GM12878 (cell line): ENCODE results near the gene RCOR1. TPM values are rescaled to one million over a fixed set of nuclear protein-coding genes. Genes with fewer than 3 reads are reported as not detected.
A peak's percentile ranks its signal among the peaks of the same experiment; 100 is the strongest.

Source experiments
- ATAC-seq: fragments of 200-7000 bp; cut with Tn5 transposase; 3 replicates; pipeline ENCODE4 v1.9.1; 2020; ENCODE audit warnings: mild to moderate bottlenecking, moderate library complexity
- BruUV-seq: library from RNA; stranded (reverse); fragments of 400-500 nt; replicated peaks from 2 replicates; lab custom pipeline; 2021; lab: Mats Ljungman, UMichigan
- CTCF ChIA-PET: fragments of 300-600 bp; sonication (Branson Sonifier 250); formaldehyde crosslinking; extraction: SDS; loops from one replicate; lab custom pipeline; 2021; ENCODE audit warnings: inconsistent platforms; lab: Yijun Ruan, JAX
- POLR2A ChIA-PET: fragments of 350-600 bp; formaldehyde crosslinking; extraction: SDS; loops from one replicate; lab custom pipeline; 2021; ENCODE audit warnings: inconsistent platforms; lab: Charles Lee
- RAD21 ChIA-PET: fragments of 300-600 bp; sonication (Branson Sonifier 250); formaldehyde crosslinking; loops from one replicate; lab custom pipeline; 2023; ENCODE audit warnings: antibody characterized with exemption; ENCODE audit not compliant: unreplicated experiment; lab: Charles Lee
- SMC1A ChIA-PET: fragments of 300-600 bp; sonication (Branson Sonifier 250); formaldehyde crosslinking; loops from one replicate; lab custom pipeline; 2023; ENCODE audit not compliant: unreplicated experiment, uncharacterized antibody; lab: Charles Lee
- DNase-seq: peaks from one replicate; pipeline ENCODE4 v3.0.0-alpha.2; 2011; ENCODE audit warnings: low read depth, low spot score
- FAIRE-seq: peaks from 3 replicates; lab custom pipeline; 2011; peaks lifted over from hg19 to GRCh38; lab: Jason Lieb, UNC
- H2AFZ ChIP-seq: 2 replicates; pipeline ENCODE4 v1.6.0; 2011; ENCODE audit warnings: low read depth, low read length, control low read depth; ENCODE audit not compliant: control insufficient read depth
- H3K27ac ChIP-seq: 2 replicates; pipeline ENCODE4 v1.5.1; 2011; ENCODE audit warnings: control low read depth; ENCODE audit not compliant: control insufficient read depth, insufficient read depth
- H3K27me3 ChIP-seq, 2 experiments: replicated peaks in 1 of 2; 2 replicates each; pipeline versions ENCODE4 v1.6.0 to v1.6.1; 2011; ENCODE audit warnings: low read length in 1 of 2; ENCODE audit not compliant: control insufficient read depth in 2 of 2, insufficient read depth in 2 of 2
- H3K36me3 ChIP-seq, 2 experiments: 2 replicates each; pipeline ENCODE4 v1.5.1; 2011; ENCODE audit warnings: low read length in 1 of 2; ENCODE audit not compliant: control insufficient read depth in 2 of 2, insufficient read depth in 2 of 2
- H3K4me1 ChIP-seq: 2 replicates; pipeline ENCODE4 v1.6.1; 2011; ENCODE audit warnings: mild to moderate bottlenecking, low read length, moderate library complexity, mixed read lengths; ENCODE audit not compliant: control insufficient read depth, insufficient read depth
- H3K4me2 ChIP-seq: 2 replicates; pipeline ENCODE4 v1.6.0; 2011; ENCODE audit warnings: control low read depth; ENCODE audit not compliant: control insufficient read depth, insufficient read depth
- H3K4me3 ChIP-seq: fragments of 200-600 bp; sonication (generic); 2 replicates; pipeline ENCODE4 v1.5.1; 2016
- H3K79me2 ChIP-seq: 2 replicates; pipeline ENCODE4 v1.6.0; 2011; ENCODE audit warnings: low read length; ENCODE audit not compliant: control insufficient read depth, insufficient read depth
- H3K9ac ChIP-seq: 2 replicates; pipeline ENCODE4 v1.8.0; 2011; ENCODE audit warnings: low read length, control low read depth, mixed read lengths; ENCODE audit not compliant: control insufficient read depth, insufficient read depth
- H3K9me3 ChIP-seq: replicated peaks from 3 replicates; pipeline ENCODE4 v1.5.1; 2011; ENCODE audit warnings: mild to moderate bottlenecking, low read length; ENCODE audit not compliant: control insufficient read depth, insufficient read depth
- H4K20me1 ChIP-seq: 2 replicates; pipeline ENCODE4 v1.6.0; 2011; ENCODE audit not compliant: control insufficient read depth, insufficient read depth
- BCLAF1 ChIP-seq: fragments of 450-650 bp; IDR thresholded peaks from 2 replicates; pipeline ENCODE4 v1.6.1; 2017; ENCODE audit warnings: antibody characterized with exemption, mild to moderate bottlenecking, moderate library complexity
- CBFB ChIP-seq: IDR thresholded peaks from 2 replicates; pipeline ENCODE4 v1.6.1; 2016; ENCODE audit warnings: antibody characterized with exemption, low read depth
- CHD4 ChIP-seq: fragments of 200-600 bp; sonication (generic); IDR thresholded peaks from 2 replicates; pipeline ENCODE4 v1.6.1; 2016; ENCODE audit warnings: mild to moderate bottlenecking
- ESRRA ChIP-seq: IDR thresholded peaks from 2 replicates; pipeline ENCODE4 v1.6.1; 2012; ENCODE audit warnings: mild to moderate bottlenecking, low read length, improper control_type of control experiment
- MYC ChIP-seq: IDR thresholded peaks from 2 replicates; pipeline ENCODE4 v1.6.1; 2011; ENCODE audit warnings: mild to moderate bottlenecking, low read length, moderate library complexity, inconsistent platforms; ENCODE audit not compliant: insufficient read depth, insufficient replicate concordance, insufficient read length, severe bottlenecking
- NR2C2 ChIP-seq: IDR thresholded peaks from 2 replicates; pipeline ENCODE4 v1.6.1; 2011; ENCODE audit warnings: borderline replicate concordance, low read depth; ENCODE audit not compliant: control insufficient read depth, insufficient read length
- POLR2A ChIP-seq: IDR thresholded peaks from 2 replicates; pipeline ENCODE4 v1.6.1; 2011; ENCODE audit warnings: low read depth, mild to moderate bottlenecking, low read length
- POLR2AphosphoS2 ChIP-seq: IDR thresholded peaks from 2 replicates; pipeline ENCODE4 v1.6.1; 2011; ENCODE audit warnings: low read depth, mild to moderate bottlenecking, low read length, improper control_type of control experiment, moderate library complexity
- TCF7 ChIP-seq: IDR thresholded peaks from 2 replicates; pipeline ENCODE4 v1.6.1; 2014; ENCODE audit warnings: antibody characterized with exemption, borderline replicate concordance
- YBX1 ChIP-seq: fragments of 450-650 bp; IDR thresholded peaks from 2 replicates; pipeline ENCODE4 v1.6.1; 2016; ENCODE audit warnings: antibody characterized with exemption
- YY1 ChIP-seq: IDR thresholded peaks from 2 replicates; pipeline ENCODE4 v1.6.1; 2011; ENCODE audit warnings: low read depth, mild to moderate bottlenecking, low read length
- WGBS: methylation state at CpG from one replicate; pipeline ENCODE4 v1.1.6; 2016; ENCODE audit warnings: low lambda C conversion rate; ENCODE audit not compliant: insufficient replicate concordance, insufficient coverage; ENCODE audit errors: missing lambda C conversion rate; 5-methylcytosine and 5-hydroxymethylcytosine counted together
- in situ Hi-C: fragments of 300-500 bp; cut with MboI; formaldehyde crosslinking; loops from 9 replicates; pipeline ENCODE4 v1.14.3; 2018; ENCODE audit warnings: mixed read lengths
- intact Hi-C: fragments of 100-400 bp; cut with micrococcal nuclease; formaldehyde crosslinking; loops from one replicate; pipeline ENCODE4 v1.14.2; 2022; ENCODE audit not compliant: unreplicated experiment
- polyA plus RNA-seq, 11 experiments: library from polyadenylated mRNA; depleted of rRNA in 4 of 11; unstranded in 6 of 11; stranded (reverse) in 5 of 11; fragments of >200 nt; fragmentation: Nextera tagmentation in 4 of 11; fragmentation: Illumina TruSeq in 1 of 11; extraction: Ambion mirVana in 4 of 11; extraction: Trizol in 1 of 11; gene quantifications; 1 replicate in 1 of 11; 2 replicates in 10 of 11; pipeline versions ENCODE4 v1.2.1 to v1.2.3, GENCODE V29; 2011 to 2016; ENCODE audit warnings: inconsistent platforms in 2 of 11, missing spikeins in 2 of 11, low read depth in 1 of 11
- total RNA-seq, 4 experiments: library from RNA; depleted of rRNA in 3 of 4; stranded (reverse); fragments of >200 nt in 3 of 4; fragmentation: Illumina TruSeq in 1 of 4; extraction: Trizol in 1 of 4; gene quantifications; 2 replicates each; pipeline versions ENCODE4 v1.2.1 to v1.2.3, GENCODE V29; 2013 to 2021

RCOR1 gene
- total and polyA plus RNA-seq, 10 of the 15 experiments (the other 5 are each of a cell fraction or from before 2014, with no cell fraction given): 1.6 to 12.2 (median 4.4) TPM

GRCh38 chr14:102729825-102730224, 137.4 kb downstream of the RCOR1 start:
- in situ Hi-C loops: no loop called here

GRCh38 chr14:102731101-102731870, 138.8 kb downstream of the RCOR1 start:
- ChIA-PET CTCF (no interaction called here), POLR2A (no interaction called here), SMC1A (interaction anchor here (0.7 to 1.4 kb wide), 2 partner anchors 12 to 67 kb away, joined by 3 read pairs; no protein-coding TSS in a partner anchor), RAD21 (interaction anchor here (2.4 kb wide), 1 partner anchor 10 kb away, joined by 5 read pairs; no protein-coding TSS in a partner anchor)
- H3K4me3 ChIP-seq: no peak overlapping the region
- 84% methylated on average over 15 of the region's 15 CpGs for whole genome bisulfite sequencing
- DNase-seq (no peak), FAIRE-seq (no peak), ATAC-seq (no peak)
- no peak overlapping the region for H3K4me2 ChIP-seq
- no peaks in the 10 kb centered on the region for H3K4me1 ChIP-seq
- no TSS peak for BruUV-seq
- H4K20me1 ChIP-seq: no peaks in the 10 kb centered on the region
- no peaks in the 10 kb centered on the region for H3K27me3 ChIP-seq
- in situ Hi-C loops: no loop called here
- intact Hi-C loops: no loop called here
- no peak overlapping the region for H3K27ac ChIP-seq
- peaks cover 8 to 26% of the 10 kb centered on the region in 2 experiments for H3K36me3 ChIP-seq
- H3K79me2 ChIP-seq: no peaks in the 10 kb centered on the region
- no peak overlapping the region for H2AFZ ChIP-seq
- H3K9me3 ChIP-seq: no peaks in the 10 kb centered on the region
- no peak for TF ChIP-seq CHD4
- TF ChIP-seq TCF7: no peak
- no peak for TF ChIP-seq POLR2AphosphoS2
- no peak for TF ChIP-seq BCLAF1
- no peak for TF ChIP-seq ESRRA
- TF ChIP-seq CBFB: no peak
- no peak overlapping the region for H3K9ac ChIP-seq

More at GRCh38 chr14:102729825-102730224, 137.4 kb downstream of the RCOR1 start:
- FAIRE-seq: peak; percentile 56
- H3K4me2 ChIP-seq: no peak overlapping the region
- ChIA-PET RAD21 (interaction anchor here (2.4 kb wide), 1 partner anchor 9 kb away, joined by 5 read pairs; no protein-coding TSS in a partner anchor), CTCF (no interaction called here), POLR2A (no interaction called here), SMC1A (interaction anchor here (1.4 kb wide), 1 partner anchor 135 kb away, joined by 4 read pairs; no protein-coding TSS in a partner anchor)
- no peaks in the 10 kb centered on the region for H3K4me1 ChIP-seq
- H3K36me3 ChIP-seq: peaks cover 8 to 35% of the 10 kb centered on the region in 2 experiments
- no peak for DNase-seq
- H3K4me3 ChIP-seq: no peak overlapping the region
- TF ChIP-seq NR2C2 (no peak), MYC (no peak), POLR2A (no peak), YBX1 (no peak), YY1 (no peak)
- no peaks in the 10 kb centered on the region for H3K79me2 ChIP-seq
- H3K27ac ChIP-seq: no peak overlapping the region
- no peak overlapping the region for H2AFZ ChIP-seq
- no peak for ATAC-seq
- H3K9ac ChIP-seq: no peak overlapping the region
- WGBS: 91% methylated on average over 8 of the region's 8 CpGs
- H4K20me1 ChIP-seq: no peaks in the 10 kb centered on the region
- H3K9me3 ChIP-seq: no peaks in the 10 kb centered on the region
- intact Hi-C loops: no loop called here
- H3K27me3 ChIP-seq: no peaks in the 10 kb centered on the region
- no TSS peak for BruUV-seq
